KBM-7 (cell line): ENCODE data around the gene CMTM7.
"Not testable (repeated sequence)": the region's sequence is repeated elsewhere in the genome, so short reads cannot be mapped to it uniquely, and the experiment has no call there.

Source experiments
- DNase-seq: peaks from one replicate; pipeline ENCODE4 v3.0.0-alpha.2; 2015
- in situ Hi-C: fragments of 300-500 bp; cut with MboI; formaldehyde crosslinking; loops from 2 replicates; pipeline ENCODE4 v1.14.3; 2020; ENCODE audit warnings: low sequenced_read_pairs, low pct_unique_long_range_greater_than_20kb, mixed read lengths

The CMTM7 gene

DNA sequence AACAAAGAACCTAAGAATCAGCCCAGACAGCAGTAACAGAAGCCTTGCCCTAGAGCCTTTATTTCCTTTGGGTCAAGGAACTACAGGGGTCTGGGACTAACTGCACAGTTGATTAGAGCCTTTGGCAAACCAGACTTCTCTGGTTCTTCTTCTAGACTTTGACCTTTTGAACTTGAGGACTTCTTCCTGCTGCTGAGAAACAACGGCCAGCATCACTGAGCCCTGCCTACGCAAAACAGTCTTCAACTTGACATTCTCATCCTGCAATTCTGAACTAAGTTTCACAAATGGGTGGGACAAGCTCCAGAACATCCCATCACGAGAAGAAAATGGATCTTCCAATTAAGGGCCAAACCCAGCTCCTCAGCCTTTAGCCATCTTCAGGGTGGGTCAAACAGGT, 79.6 kb downstream of the CMTM7 start:
- in situ Hi-C loops = no loop called here
- no peak for DNase-seq

DNA sequence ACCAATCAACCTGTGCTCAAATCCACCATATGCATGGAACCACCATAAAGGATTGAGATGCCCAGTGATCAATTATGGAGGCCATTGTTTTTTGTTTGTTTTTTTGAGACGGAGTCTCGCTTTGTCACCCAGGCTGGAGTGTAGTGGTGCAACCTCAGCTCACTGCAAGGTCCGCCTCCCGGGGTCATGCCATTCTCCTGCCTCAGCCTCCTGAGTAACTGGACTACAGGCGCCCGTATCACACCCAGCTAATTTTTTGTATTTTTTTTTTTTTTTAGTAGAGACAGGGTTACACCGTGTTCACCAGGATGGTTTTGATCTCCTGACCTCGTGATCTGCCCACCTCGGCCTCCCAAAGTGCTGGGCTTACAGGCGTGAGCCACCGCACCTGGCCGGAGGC, 80.5 kb downstream of the CMTM7 start:
- DNase-seq, in situ Hi-C loops: not testable (repeated sequence)

DNA sequence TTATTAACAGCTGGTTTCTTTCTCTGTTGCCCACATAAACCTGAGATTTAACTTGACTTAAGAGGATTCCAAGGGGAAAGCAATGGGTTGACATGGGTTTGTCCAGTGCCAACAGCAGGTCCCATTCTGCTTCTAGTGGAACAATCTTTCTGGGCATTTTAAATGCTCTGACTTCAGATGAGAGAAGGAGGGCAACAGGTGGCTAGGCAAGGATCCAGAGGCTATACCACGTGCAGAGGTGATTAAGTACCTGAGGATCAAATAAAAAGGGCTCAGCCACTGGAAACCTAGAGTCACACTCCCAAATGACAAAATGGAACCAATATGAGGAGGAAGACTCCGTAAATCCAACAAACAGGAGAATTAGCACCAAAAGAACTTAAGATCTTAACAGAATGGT, 82.5 kb downstream of the CMTM7 start:
- in situ Hi-C loops = no loop called here
- DNase-seq = no peak

DNA sequence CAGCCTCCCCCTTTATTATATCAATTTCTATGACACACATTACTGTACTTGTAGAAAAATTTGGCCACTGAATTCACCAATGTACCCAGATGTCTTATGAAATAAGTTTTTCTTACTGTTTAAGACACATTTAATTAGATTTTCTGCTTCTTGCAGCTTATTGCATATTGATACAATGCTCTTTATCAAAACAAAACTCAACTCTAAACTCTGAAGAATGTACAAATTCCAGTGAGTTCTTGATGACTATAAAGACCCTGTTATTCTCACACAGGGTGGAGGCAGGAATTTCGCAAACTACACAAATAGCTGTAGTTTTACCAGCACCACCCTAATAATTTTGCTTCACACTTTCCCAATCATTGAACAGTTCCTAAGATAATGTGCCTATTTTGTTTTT, 89.0 kb downstream of the CMTM7 start:
- in situ Hi-C loops = no loop called here

DNA sequence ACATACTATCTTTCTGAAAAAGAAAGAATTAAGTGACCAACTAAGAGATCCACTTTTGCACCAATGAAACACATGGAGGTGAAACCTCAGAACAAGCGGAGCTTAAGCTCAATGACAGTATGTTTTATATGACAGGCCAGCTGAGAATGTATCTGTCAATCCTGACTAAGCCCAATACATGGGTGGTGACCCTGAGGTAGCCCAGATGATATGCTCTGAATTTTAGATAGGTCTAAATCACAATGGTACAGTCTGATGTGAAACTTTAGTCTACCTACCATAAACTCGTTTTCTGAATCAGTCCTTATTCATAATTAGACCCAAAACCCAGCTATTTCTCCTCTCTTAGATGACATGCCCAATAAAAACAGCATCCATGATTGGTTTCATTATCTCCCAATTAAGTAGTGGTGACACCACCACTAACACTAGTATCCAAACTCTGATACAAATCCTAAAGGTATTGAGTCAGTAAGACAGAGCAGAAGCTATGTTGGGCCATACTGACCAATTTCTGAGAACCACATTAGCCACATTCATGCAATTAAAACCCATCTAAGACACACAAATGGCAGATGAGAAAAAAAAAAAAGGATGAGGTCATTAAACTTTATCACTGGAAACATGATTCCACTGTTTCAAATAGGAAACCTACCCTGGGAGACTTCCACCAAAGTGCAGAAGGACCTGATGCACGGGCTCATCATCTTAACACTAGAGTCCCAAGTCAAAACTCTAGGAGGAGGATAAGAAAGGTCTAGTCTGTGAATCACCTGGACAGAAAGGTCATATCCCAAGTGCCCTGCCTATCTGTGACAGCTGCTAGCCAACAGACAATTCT, 90.4 kb downstream of the CMTM7 start:
- in situ Hi-C loops = no loop called here
- no peak for DNase-seq

More for the DNA sequence above, 89.0 kb downstream of the CMTM7 start:
- DNase-seq = no peak

DNA sequence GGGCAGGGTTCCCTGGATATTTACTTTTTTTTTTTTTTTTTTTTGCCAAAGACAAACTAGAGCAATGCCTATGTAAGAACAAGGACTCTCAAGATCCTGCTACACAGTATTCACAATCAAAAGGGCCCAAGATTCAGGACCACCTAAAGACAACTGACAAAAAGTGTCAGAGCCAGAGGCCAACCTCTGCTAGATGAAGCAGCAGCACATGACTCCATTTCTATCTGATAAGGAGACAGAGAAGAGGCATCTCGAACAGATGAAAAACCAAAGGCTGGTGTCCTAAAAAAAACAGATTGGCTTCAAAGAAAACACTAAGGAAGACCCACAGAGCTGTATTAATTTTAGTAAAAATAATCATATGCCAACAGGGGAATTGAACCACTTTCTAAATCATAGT, 91.0 kb downstream of the CMTM7 start:
- in situ Hi-C loops = no loop called here

DNA sequence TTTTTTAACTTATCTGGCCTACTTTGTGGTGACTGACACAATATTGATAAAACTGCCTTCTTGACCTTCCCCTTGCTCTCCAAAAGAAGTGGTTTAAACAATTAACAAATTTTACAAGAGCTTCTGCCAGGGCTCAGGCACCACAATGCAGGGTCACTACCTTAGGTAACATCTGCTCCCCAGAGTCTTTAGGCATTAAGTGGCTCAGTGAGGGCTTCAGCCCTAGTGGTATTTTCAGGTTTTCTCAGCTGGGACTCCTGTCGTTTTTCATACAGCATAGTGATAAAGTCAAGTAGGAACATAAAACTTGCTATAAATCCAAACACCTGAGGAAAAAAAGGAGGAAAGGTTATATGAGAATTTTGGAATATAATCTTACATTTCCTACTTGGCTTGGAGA, 92.1 kb downstream of the CMTM7 start:
- in situ Hi-C loops = no loop called here

More for the DNA sequence above, 91.0 kb downstream of the CMTM7 start:
- no peak for DNase-seq

DNA sequence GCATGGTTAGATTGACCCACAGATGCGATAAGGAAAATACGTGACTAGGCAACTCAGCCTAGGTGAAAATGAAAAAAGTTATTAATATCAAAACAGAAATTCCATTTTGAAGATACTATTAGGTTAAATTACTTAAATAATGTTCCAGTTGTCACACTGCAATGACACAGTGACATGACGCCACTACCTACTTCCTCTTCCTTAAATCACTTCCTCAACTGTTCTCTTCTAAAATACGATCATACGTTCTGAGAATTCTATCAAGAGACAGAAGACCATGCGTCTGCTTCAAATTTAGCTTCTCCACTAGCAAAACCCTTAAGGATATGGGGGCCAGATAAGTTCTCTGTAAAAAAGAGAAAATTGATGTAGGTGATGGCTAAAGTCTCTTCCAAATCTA, 92.8 kb downstream of the CMTM7 start:
- in situ Hi-C loops = no loop called here
- DNase-seq = peak; percentile 75

More for the DNA sequence above, 92.1 kb downstream of the CMTM7 start:
- no peak for DNase-seq

DNA sequence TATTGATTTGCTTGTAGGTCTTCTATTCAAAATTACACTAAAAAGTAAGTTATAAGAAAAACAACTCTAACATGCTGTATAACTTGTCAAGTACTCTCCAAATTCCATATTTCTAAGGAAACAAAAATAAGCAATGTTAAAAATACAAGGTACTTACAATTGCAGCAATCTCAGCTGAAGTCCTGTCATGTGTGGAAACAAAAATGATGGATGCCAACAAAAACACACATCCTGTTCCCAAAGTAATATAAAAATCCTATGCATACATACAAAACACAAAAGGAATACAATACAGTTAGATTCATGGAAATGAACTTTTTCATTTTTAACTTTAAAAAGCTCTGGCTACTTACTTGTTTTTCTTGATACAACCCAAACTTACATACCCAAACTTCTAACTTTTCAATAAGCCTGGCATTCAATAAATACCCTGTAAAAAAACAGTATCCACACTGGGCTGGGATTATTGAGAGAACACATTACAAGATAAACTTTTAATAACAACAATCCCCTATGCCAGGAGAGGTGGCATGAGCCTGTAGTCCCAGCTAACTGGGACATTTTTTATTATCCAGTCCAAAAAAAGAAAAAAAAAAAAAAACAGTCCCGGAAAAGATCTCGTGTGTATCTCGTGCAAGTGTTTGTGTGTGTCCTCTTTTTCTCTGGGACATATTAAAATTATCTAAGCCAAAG, 96.3 kb downstream of the CMTM7 start:
- in situ Hi-C loops = no loop called here
- DNase-seq = no peak

DNA sequence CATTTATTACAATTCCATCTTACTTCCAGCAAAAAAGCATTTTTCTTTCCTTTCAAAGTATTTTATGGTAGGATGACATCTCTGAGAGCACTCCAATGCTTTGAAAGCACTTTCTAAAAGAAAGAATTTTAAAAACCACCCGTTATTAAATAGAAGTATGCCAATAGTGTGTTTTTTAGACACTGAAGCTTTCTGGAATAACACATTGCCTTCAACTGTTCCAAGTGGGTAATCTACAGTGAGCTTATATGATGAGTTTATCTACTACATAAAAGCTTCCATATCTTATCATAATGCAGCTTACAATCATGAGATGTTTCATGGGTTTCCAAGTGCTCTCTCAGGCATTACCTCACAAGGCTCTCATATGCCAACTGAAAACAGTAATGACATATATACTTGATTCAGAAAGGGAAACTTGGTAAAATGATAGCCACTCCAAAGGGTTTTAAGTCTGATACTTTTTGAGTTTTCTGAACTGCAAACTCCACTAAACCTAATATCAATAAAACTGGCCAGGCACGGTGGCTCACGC, 96.9 kb downstream of the CMTM7 start:
- no peak for DNase-seq
- in situ Hi-C loops = no loop called here

DNA sequence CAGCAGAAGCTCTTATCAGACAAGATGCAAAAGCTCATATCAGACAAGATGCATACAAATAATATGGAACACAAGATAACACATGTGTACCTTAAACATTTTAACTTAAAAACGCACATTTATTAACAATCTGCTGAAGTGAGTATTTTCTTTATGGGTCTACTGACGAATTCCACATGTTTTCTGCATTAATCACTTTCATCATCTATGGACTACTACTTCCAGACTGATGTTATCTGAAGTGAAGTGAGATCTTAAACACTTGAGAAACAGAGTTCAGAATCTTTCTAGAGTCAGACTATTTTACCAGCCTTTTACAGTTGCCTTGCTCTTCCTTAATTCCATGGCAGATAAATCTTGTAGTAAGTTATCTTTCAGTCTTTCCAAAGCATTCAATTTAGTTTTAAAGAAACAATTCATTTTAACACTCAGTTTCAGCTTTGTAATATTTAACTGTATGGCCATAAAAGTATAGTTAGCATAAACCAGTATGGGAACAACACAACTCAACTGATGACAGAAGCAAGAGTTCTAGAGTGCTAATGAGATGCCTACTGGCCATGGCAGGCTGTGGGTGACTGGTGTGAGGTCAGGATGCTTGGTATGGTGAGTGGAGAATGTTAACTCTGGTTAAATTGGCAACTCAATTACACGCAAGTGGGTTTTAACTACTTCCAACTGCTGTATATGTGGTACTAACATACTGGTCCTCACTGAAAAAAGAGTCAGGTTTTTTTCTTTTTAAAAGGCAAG, 101.2 kb downstream of the CMTM7 start:
- in situ Hi-C loops = no loop called here
- DNase-seq = no peak

DNA sequence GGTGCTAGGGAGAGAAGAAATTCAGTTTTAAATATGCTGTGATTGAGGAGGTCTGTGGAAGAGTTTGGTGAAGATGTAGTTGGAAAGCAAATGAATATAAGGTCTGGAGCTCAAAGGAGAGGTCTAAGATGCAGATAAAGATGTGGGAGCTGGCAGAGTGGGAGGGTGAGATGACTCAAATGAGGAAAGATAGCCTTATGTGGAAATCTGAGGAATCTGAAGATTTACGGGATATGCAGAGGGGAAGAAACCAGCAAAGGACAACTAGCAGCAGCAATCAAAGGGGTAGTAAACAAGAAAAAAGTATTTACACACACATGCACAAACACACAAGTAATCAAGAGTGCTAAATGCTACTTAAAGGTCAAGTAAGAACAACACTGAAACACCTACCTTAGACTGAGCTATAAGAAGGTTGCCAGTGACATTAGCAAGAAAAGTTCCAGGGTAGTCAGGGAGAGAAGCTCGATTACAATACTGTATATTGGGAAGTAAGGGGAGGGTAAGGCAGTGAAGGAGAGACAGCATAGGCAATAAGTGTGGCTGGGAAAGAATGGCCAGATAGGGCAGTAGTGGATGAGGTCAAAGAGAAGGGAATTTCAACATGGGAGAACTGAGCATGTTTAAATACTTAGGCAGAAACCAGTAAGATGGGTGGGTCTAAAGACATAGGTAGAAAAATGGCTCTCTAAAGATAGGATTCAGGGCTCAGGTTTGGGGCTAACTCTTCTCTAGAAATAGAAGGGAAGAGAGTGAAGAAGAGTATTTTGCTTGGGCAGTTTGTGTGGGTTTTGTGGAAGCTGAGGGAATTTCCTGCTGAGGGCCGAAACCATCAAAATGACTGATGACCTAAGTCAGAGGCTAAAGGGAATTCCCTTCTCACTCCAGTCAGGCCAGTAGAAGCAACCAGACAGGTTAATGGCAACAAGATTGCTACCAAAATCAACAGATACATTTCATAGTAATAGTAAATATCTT, 102.1 kb downstream of the CMTM7 start:
- in situ Hi-C loops = no loop called here
- no peak for DNase-seq

DNA sequence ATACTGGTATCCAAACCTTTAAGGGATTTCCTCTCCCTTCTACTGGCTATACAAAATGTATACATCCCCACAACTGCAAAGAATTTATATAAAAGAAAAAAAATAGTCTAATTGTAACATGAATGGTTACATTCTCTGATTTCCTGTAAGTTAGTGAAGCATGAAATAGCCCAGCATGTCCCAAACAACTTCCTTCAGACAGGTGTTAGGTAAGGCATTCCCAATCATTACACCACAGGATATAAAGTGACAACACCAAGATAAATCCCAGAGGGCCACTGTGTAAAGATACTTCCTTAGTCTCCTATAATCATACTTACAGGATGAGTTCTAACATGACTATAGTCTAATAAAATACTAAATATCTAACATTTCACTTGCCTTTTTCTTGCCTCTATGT, 103.4 kb downstream of the CMTM7 start:
- no peak for DNase-seq
- in situ Hi-C loops = no loop called here

DNA sequence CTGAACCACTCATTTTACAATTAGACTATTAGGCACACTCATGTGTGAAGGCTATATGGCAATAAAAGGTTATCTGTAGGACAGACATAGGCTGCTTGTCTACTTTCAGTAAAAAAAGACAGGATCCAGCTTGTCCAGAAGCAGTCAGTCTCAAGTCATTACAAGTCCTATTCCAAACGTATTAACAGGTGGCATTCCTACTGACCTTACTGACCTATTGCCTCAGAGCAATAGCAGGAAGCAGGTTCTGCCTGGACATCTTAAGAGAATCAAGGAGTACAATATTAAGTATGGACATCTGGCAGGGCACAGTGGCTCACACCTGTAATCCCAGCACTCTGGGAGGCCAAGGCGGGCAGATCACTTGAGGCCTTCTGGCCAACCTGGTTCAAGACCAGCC, 104.0 kb downstream of the CMTM7 start:
- no peak for DNase-seq
- in situ Hi-C loops = no loop called here

DNA sequence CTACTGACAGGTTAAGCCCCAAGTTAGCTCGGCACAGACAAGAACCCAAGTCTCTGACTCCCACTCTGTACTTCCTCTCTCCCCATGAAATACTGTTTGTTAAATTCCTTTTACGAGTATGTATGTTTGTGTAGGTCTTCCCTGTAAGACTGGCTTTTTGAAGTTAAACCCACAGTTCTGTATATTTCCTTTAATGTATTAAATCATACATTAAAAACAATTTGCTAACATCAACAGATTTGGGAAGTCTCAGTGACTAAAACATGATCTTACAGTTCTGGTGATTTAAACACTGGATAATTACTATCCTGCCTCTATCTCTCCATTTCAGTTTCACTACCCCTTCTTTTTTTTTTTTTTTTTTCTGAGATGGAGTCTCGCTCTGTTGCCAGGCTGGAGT, 106.6 kb downstream of the CMTM7 start:
- in situ Hi-C loops = no loop called here
- peak; percentile 40 for DNase-seq

DNA sequence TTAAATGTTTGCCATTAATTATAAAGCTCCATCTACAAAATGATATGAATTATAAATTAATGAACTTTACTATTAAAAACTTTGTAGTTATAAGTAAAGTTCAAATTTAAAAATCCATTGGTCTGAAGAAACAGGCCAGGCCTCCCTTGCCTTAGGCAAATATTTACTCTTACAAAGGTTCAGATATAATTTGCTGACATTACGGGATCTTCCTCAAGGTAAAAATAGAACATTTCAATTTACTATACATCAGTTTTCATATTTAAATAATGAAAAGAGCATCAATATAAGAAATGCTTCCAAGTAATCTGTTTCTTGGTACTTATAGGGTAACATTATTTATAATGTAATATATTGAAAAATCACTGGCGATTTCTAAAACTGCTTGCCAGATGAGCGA, 107.3 kb downstream of the CMTM7 start:
- in situ Hi-C loops = no loop called here
- no peak for DNase-seq

DNA sequence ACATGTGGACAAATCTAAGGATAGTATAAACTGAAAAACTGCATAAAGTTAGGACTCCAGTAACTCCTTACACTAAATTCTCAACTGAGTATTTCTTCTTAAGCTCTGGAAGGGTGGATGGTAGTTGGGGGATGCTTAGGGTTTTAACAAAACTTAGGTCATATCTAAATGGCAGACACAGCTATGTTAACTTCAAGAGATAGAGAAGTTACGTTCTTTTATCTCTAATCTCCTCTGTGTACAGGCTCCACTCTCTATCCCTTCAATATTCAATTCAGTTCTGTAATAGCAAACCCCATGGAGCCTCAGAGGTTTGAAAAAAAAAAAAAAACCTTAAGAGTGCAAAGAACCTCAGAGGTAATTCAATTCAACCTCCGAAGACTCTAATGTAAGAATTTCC, 107.9 kb downstream of the CMTM7 start:
- in situ Hi-C loops = no loop called here
- no peak for DNase-seq

DNA sequence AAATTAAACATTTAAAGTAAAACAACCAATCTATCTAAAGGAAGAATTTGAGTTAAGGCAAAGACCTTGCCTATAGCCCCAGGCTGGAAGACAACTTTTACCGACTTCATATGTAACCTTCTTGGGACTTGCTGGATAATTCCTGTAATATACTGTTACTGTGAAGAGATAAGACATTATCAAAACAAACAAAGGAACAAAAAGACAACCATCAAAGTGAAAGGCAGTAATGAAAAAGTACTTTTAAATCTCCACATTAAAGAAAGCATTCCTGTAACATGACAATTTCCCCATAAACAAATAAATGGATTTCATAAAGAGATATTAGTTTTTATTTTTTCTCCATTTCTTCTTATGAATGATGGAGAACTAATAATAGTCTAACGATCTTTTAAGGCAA, 108.6 kb downstream of the CMTM7 start:
- in situ Hi-C loops = loop anchor here (10.0 kb wide), 1 partner anchor 165 kb away; no protein-coding TSS in a partner anchor
- no peak for DNase-seq
